GM12878 (cell line): ENCODE measurements around the gene PATJ. TPM values are rescaled to one million over a fixed set of nuclear protein-coding genes. Genes with fewer than 3 reads are reported as not detected.

Source experiments
- ATAC-seq: fragments of 200-7000 bp; cut with Tn5 transposase; 3 replicates; pipeline ENCODE4 v1.9.1; 2020; ENCODE audit warnings: mild to moderate bottlenecking, moderate library complexity
- BruUV-seq: library from RNA; stranded (reverse); fragments of 400-500 nt; replicated peaks from 2 replicates; lab custom pipeline; 2021; lab: Mats Ljungman, UMichigan
- CTCF ChIA-PET: fragments of 300-600 bp; sonication (Branson Sonifier 250); formaldehyde crosslinking; extraction: SDS; loops from one replicate; lab custom pipeline; 2021; ENCODE audit warnings: inconsistent platforms; lab: Yijun Ruan, JAX
- POLR2A ChIA-PET: fragments of 350-600 bp; formaldehyde crosslinking; extraction: SDS; loops from one replicate; lab custom pipeline; 2021; ENCODE audit warnings: inconsistent platforms; lab: Charles Lee
- RAD21 ChIA-PET: fragments of 300-600 bp; sonication (Branson Sonifier 250); formaldehyde crosslinking; loops from one replicate; lab custom pipeline; 2023; ENCODE audit warnings: antibody characterized with exemption; ENCODE audit not compliant: unreplicated experiment; lab: Charles Lee
- SMC1A ChIA-PET: fragments of 300-600 bp; sonication (Branson Sonifier 250); formaldehyde crosslinking; loops from one replicate; lab custom pipeline; 2023; ENCODE audit not compliant: unreplicated experiment, uncharacterized antibody; lab: Charles Lee
- DNase-seq: peaks from one replicate; pipeline ENCODE4 v3.0.0-alpha.2; 2011; ENCODE audit warnings: low read depth, low spot score
- FAIRE-seq: peaks from 3 replicates; lab custom pipeline; 2011; peaks lifted over from hg19 to GRCh38; lab: Jason Lieb, UNC
- H2AFZ ChIP-seq: 2 replicates; pipeline ENCODE4 v1.6.0; 2011; ENCODE audit warnings: low read depth, low read length, control low read depth; ENCODE audit not compliant: control insufficient read depth
- H3K27ac ChIP-seq: 2 replicates; pipeline ENCODE4 v1.5.1; 2011; ENCODE audit warnings: control low read depth; ENCODE audit not compliant: control insufficient read depth, insufficient read depth
- H3K27me3 ChIP-seq, 2 experiments: replicated peaks in 1 of 2; 2 replicates each; pipeline versions ENCODE4 v1.6.0 to v1.6.1; 2011; ENCODE audit warnings: low read length in 1 of 2; ENCODE audit not compliant: control insufficient read depth in 2 of 2, insufficient read depth in 2 of 2
- H3K36me3 ChIP-seq, 2 experiments: 2 replicates each; pipeline ENCODE4 v1.5.1; 2011; ENCODE audit warnings: low read length in 1 of 2; ENCODE audit not compliant: control insufficient read depth in 2 of 2, insufficient read depth in 2 of 2
- H3K4me1 ChIP-seq: 2 replicates; pipeline ENCODE4 v1.6.1; 2011; ENCODE audit warnings: mild to moderate bottlenecking, low read length, moderate library complexity, mixed read lengths; ENCODE audit not compliant: control insufficient read depth, insufficient read depth
- H3K4me2 ChIP-seq: 2 replicates; pipeline ENCODE4 v1.6.0; 2011; ENCODE audit warnings: control low read depth; ENCODE audit not compliant: control insufficient read depth, insufficient read depth
- H3K4me3 ChIP-seq: fragments of 200-600 bp; sonication (generic); 2 replicates; pipeline ENCODE4 v1.5.1; 2016
- H3K79me2 ChIP-seq: 2 replicates; pipeline ENCODE4 v1.6.0; 2011; ENCODE audit warnings: low read length; ENCODE audit not compliant: control insufficient read depth, insufficient read depth
- H3K9ac ChIP-seq: 2 replicates; pipeline ENCODE4 v1.8.0; 2011; ENCODE audit warnings: low read length, control low read depth, mixed read lengths; ENCODE audit not compliant: control insufficient read depth, insufficient read depth
- H3K9me3 ChIP-seq: replicated peaks from 3 replicates; pipeline ENCODE4 v1.5.1; 2011; ENCODE audit warnings: mild to moderate bottlenecking, low read length; ENCODE audit not compliant: control insufficient read depth, insufficient read depth
- H4K20me1 ChIP-seq: 2 replicates; pipeline ENCODE4 v1.6.0; 2011; ENCODE audit not compliant: control insufficient read depth, insufficient read depth
- BRCA1 ChIP-seq: IDR thresholded peaks from 2 replicates; pipeline ENCODE4 v1.6.1; 2011; ENCODE audit warnings: low read depth, low read length, improper control_type of control experiment
- CREM ChIP-seq: IDR thresholded peaks from 2 replicates; pipeline ENCODE4 v1.6.1; 2014; ENCODE audit warnings: antibody characterized with exemption, low read depth
- EED ChIP-seq: sonication (generic); IDR thresholded peaks from 2 replicates; pipeline ENCODE4 v1.6.1; 2016; ENCODE audit warnings: antibody characterized with exemption, low read depth
- FOXK2 ChIP-seq: fragments of 450-650 bp; IDR thresholded peaks from 2 replicates; pipeline ENCODE4 v1.6.1; 2017; ENCODE audit warnings: mild to moderate bottlenecking, moderate library complexity
- GATAD2B ChIP-seq: fragments of 450-650 bp; conservative IDR thresholded peaks from 2 replicates; pipeline ENCODE4 v1.6.1; 2017; ENCODE audit warnings: low read depth, mild to moderate bottlenecking, moderate library complexity
- HDAC6 ChIP-seq: fragments of 200-600 bp; sonication (generic); IDR thresholded peaks from one replicate; pipeline ENCODE4 v1.8.0; 2017; ENCODE audit warnings: antibody characterized with exemption; ENCODE audit not compliant: unreplicated experiment
- HDGF ChIP-seq: fragments of 450-650 bp; IDR thresholded peaks from 2 replicates; pipeline ENCODE4 v1.6.1; 2016; ENCODE audit warnings: antibody characterized with exemption
- IRF4 ChIP-seq: IDR thresholded peaks from 2 replicates; pipeline ENCODE4 v1.6.1; 2011; ENCODE audit warnings: low read depth, low read length
- MTA3 ChIP-seq: IDR thresholded peaks from 2 replicates; pipeline ENCODE4 v1.6.1; 2012; ENCODE audit warnings: low read length, inconsistent platforms, borderline replicate concordance
- PKNOX1 ChIP-seq: fragments of 450-650 bp; IDR thresholded peaks from 2 replicates; pipeline ENCODE4 v1.6.1; 2016; ENCODE audit warnings: mild to moderate bottlenecking
- RAD51 ChIP-seq: fragments of 450-650 bp; IDR thresholded peaks from 2 replicates; pipeline ENCODE4 v1.6.1; 2016; ENCODE audit warnings: moderate library complexity, mild to moderate bottlenecking, inconsistent platforms
- RCOR1 ChIP-seq: conservative IDR thresholded peaks from 2 replicates; pipeline ENCODE4 v1.6.1; 2012; ENCODE audit warnings: low read depth, low read length, improper control_type of control experiment
- SPI1 ChIP-seq: IDR thresholded peaks from 2 replicates; pipeline ENCODE4 v1.6.1; 2011; ENCODE audit warnings: low read depth, mild to moderate bottlenecking, low read length, moderate library complexity, borderline replicate concordance; ENCODE audit not compliant: insufficient read depth
- ZNF24 ChIP-seq: fragments of 450-650 bp; IDR thresholded peaks from 2 replicates; pipeline ENCODE4 v1.6.1; 2017; ENCODE audit warnings: antibody characterized with exemption, mild to moderate bottlenecking
- WGBS: methylation state at CpG from one replicate; pipeline ENCODE4 v1.1.6; 2016; ENCODE audit warnings: low lambda C conversion rate; ENCODE audit not compliant: insufficient replicate concordance, insufficient coverage; ENCODE audit errors: missing lambda C conversion rate; 5-methylcytosine and 5-hydroxymethylcytosine counted together
- in situ Hi-C: fragments of 300-500 bp; cut with MboI; formaldehyde crosslinking; loops from 9 replicates; pipeline ENCODE4 v1.14.3; 2018; ENCODE audit warnings: mixed read lengths
- intact Hi-C: fragments of 100-400 bp; cut with micrococcal nuclease; formaldehyde crosslinking; loops from one replicate; pipeline ENCODE4 v1.14.2; 2022; ENCODE audit not compliant: unreplicated experiment
- polyA plus RNA-seq, 11 experiments: library from polyadenylated mRNA; depleted of rRNA in 4 of 11; unstranded in 6 of 11; stranded (reverse) in 5 of 11; fragments of >200 nt; fragmentation: Nextera tagmentation in 4 of 11; fragmentation: Illumina TruSeq in 1 of 11; extraction: Ambion mirVana in 4 of 11; extraction: Trizol in 1 of 11; gene quantifications; 1 replicate in 1 of 11; 2 replicates in 10 of 11; pipeline versions ENCODE4 v1.2.1 to v1.2.3, GENCODE V29; 2011 to 2016; ENCODE audit warnings: inconsistent platforms in 2 of 11, missing spikeins in 2 of 11, low read depth in 1 of 11
- total RNA-seq, 4 experiments: library from RNA; depleted of rRNA in 3 of 4; stranded (reverse); fragments of >200 nt in 3 of 4; fragmentation: Illumina TruSeq in 1 of 4; extraction: Trizol in 1 of 4; gene quantifications; 2 replicates each; pipeline versions ENCODE4 v1.2.1 to v1.2.3, GENCODE V29; 2013 to 2021
- TF ChIP-seq, protein P1 (sequence below): IDR thresholded peaks from 2 replicates; pipeline ENCODE4 v1.6.1; 2012; ENCODE audit warnings: low read depth, low read length, improper control_type of control experiment
- TF ChIP-seq, protein P2 (sequence below): IDR thresholded peaks from 2 replicates; pipeline ENCODE4 v1.6.1; 2011; ENCODE audit warnings: mild to moderate bottlenecking, low read depth, low read length, moderate library complexity; ENCODE audit not compliant: insufficient replicate concordance

Gene PATJ
- total and polyA plus RNA-seq, 10 of the 15 experiments (the other 5 are each of a cell fraction or from before 2014, with no cell fraction given) = 2.8 to 13.9 (median 6.9) TPM

GRCh38 chr1:61779231-61779630, 37.0 kb downstream of the PATJ start:
- Histone ChIP-seq H3K9ac (no peak overlapping the region), H3K36me3 (no peaks in the 10 kb centered on the region), H3K4me1 (no peaks in the 10 kb centered on the region; the same call in 1 of the 2 replicates), H3K9me3 (no peaks in the 10 kb centered on the region)
- in situ Hi-C loops = no loop called here
- DNase-seq = no peak
- TF ChIP-seq PKNOX1 (no peak), RAD51 (no peak), SPI1 (no peak), GATAD2B (no peak), FOXK2 (no peak), EED (no peak), HDAC6 (no peak), ZNF24 (no peak), IRF4 (no peak), CREM (no peak), RCOR1 (no peak), MTA3 (no peak), BRCA1 (no peak), HDGF (no peak)
- TF ChIP-seq, protein P1, sequence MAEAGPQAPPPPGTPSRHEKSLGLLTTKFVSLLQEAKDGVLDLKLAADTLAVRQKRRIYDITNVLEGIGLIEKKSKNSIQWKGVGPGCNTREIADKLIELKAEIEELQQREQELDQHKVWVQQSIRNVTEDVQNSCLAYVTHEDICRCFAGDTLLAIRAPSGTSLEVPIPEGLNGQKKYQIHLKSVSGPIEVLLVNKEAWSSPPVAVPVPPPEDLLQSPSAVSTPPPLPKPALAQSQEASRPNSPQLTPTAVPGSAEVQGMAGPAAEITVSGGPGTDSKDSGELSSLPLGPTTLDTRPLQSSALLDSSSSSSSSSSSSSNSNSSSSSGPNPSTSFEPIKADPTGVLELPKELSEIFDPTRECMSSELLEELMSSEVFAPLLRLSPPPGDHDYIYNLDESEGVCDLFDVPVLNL = no peak
- TF ChIP-seq, protein P2, sequence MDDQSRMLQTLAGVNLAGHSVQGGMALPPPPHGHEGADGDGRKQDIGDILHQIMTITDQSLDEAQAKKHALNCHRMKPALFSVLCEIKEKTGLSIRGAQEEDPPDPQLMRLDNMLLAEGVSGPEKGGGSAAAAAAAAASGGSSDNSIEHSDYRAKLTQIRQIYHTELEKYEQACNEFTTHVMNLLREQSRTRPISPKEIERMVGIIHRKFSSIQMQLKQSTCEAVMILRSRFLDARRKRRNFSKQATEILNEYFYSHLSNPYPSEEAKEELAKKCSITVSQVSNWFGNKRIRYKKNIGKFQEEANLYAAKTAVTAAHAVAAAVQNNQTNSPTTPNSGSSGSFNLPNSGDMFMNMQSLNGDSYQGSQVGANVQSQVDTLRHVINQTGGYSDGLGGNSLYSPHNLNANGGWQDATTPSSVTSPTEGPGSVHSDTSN = no peak
- TF ChIP-seq, all 136 proteins: peak for 0
- ChIA-PET POLR2A (no interaction called here), RAD21 (no interaction called here), SMC1A (no interaction called here), CTCF (interaction anchor here (0.9 kb wide), 1 partner anchor 16 kb away, joined by 3 read pairs; no protein-coding TSS in a partner anchor)
- no peaks in the 10 kb centered on the region for H3K27me3 ChIP-seq
- BruUV-seq = no TSS peak
- peak; percentile 41 for FAIRE-seq
- no peaks in the 10 kb centered on the region for H3K79me2 ChIP-seq
- 91% methylated on average over 2 of the region's 2 CpGs for WGBS
- no peak overlapping the region for H3K4me3 ChIP-seq
- no peaks in the 10 kb centered on the region for H4K20me1 ChIP-seq
- H3K4me2 ChIP-seq = no peak overlapping the region
- no peak for ATAC-seq
- H2AFZ ChIP-seq = no peak overlapping the region
- intact Hi-C loops = no loop called here
- no peak overlapping the region for H3K27ac ChIP-seq
